Stimulated activated CD8-positive, alpha-beta memory T cell treated with anti-CD3 and anti-CD28 coated beads, Interleukin-2, amount 100 ng/mL, for 1 hour (primary cell): ENCODE data around the gene SHQ1.

Source experiments
- DNase-seq, 2 donors: peaks; one replicate each; pipeline ENCODE4 v3.0.0-alpha.2; 2020; ENCODE audit warnings: low read depth in 2 of 2

Gene SHQ1

DNA sequence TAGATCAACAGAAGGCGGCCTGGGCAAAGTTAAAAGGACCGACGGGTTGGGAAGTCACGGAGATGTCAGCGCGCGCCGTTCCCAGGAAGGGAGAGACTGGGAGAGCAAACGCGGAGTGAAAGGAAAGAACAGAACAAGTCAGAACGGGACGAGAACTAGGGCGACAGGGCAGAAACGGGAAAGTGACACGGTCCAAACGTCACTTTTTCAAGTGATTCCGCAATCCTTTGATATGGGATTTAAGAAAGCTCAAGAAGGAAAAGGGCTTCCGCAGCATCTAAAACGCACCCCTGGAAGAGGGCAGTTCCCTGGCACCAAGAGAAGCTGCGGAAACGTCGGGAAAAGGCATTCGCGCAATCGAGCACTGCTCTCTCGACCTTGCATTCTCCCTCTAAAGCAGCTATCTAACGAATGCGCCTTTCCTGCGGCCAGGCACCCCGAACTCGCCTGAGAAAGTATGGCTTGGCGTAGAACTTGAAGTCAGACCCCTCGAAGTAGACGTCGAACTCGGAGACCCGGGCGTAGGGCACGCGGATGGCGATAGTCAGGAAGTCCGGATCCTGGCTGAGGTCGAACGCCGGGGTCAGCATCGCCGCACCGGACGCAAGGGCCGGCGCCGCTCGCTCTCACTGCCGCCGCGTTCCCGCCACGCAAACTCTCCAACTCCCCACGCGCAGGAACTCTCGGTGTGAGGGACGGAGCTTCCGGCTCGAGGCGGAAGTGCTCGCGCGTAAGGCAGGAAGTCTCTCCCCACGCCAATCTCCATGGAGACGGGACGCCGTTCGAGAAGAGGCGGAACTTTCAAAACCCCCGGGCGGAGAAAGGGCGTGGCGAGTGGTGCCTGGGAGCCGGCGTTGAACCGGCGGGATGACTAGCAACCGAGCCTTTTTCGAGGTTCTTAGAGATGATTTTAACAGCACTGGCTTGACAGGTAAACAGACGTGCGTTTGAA is at the start of gene SHQ1:
TSS of gene SHQ1 (minus strand) at position 695 of the 952 bp plus-strand sequence. CDS start at position 590, 105 bp downstream.
- DNase-seq, result peak; percentile 87 to 89

DNA sequence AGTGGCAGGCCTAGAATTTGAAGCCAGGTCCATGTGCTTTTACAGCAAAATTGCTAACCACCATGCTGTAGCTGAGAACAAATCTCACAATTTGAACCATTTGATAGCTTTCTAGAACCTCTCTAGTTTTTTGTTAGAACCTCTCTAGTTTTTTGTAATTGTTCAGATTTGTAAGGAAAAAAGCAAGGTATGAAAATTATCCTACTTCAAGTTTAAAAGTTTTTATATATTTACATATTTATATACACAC is 49.4 kb upstream of the SHQ1 start:
- no peak for DNase-seq

DNA sequence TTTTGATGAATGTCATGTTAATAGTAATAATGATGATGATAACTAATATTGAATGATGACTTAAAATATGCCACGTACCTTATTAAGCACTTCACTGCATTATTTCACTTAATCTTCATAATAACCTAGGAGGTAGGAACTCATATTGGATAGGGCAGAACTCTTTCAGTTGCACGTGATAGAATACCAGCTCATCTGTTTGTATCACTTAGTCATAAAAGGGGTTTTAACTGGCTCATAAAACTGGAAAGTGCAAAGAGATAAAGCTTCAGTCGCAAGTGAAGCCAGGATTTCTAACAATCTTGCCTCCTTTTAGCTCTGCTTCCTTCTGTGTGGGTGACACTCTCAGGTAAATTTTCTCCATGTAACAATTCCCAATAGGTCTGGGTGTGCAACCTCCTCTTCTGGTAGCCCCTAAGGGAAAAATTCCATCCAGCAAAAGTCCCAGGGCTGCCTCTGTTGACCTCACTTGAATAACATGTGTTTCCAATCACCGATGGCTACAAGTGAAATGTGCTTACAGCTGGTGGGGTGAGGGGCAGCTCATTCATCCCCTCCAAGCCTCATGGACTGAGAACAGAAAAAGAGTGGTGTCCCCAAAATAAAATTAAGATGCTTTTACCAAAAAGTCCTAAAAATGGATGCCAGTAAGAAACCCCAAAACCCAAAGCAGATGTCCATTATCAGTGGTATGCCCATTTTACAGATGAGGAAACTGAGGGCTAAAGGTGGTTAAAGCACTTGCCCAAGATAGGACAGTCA is 48.9 kb upstream of the SHQ1 start:
- no peak for DNase-seq

DNA sequence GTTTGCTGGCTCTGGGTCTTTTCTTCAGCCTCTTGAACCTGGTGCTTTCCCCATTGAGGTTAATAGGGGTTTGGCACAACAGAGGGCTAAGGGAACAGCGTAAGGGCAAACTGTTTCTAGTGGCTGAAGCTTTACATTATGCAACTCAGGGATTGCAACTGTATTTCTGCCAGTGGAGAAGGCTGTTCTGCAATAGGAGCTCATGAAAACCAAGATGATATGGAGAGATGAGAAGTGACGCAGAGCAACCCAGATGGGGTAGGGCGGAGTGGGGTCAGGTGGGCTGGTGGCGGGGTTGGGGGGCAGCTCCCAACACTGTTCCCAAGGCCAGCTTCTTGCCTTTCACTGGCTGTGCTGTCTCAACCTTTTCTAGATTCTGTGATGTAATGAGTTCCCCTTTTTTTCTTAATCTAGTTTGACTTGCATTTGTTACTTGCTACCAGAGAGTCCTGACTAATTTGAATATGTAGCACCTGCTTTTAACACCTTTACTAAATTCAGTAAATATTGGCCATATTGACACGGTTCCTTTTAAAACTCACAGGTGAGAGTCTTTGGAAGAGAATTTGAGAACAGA is 46.8 kb upstream of the SHQ1 start:
- DNase-seq, result no peak

DNA sequence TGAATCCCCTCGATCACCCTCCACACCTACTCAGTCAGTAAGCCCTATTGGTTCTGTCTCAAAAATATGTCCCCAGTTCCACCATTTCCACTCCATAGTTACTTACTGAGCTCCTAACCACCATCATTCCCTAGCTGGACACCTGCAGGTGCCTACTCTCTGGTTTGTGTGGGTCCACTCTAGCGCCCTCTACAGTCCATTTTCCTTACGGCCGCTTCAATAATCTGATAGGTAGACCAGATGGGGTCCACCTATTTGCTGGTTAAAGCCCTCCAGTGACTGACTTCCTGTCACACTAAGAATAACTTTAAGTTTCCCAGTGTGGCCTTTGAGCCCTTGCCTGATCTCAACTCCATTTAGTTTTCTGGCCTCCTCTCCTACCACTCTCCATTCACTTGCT is 44.6 kb upstream of the SHQ1 start:
- DNase-seq, result no peak

DNA sequence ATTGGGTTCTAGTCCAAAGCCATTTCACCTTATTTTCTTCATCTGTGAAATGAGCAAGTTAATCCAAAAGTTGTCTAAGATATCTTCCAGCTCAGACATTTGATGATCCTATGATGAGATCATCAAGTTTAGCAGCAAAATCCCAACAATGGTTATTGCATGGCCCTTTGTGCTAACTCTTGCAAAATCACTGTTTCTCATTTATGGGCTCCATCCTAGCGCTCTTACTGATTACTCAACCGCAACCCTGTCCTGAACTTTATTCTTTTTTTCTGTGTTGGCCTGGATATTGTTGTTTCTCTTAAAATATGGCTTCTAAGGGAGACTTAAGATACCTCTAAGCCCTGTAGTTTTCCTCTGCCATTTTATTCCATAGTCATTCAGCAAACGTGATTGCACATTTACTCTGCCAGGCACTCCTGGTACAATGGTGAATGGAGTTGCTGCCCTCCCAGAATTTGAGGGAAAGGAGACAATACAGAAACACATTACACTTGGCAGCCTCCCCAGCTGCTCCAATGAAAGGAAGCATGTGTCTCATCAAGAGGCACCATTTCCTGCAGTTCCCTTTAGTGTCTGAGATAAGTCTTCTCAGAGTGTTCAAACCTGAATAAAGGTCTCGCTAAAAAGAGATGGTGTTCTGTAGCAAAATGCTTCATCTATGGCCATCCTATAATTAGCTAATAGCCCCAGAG is 44.0 kb upstream of the SHQ1 start:
- no peak for DNase-seq

DNA sequence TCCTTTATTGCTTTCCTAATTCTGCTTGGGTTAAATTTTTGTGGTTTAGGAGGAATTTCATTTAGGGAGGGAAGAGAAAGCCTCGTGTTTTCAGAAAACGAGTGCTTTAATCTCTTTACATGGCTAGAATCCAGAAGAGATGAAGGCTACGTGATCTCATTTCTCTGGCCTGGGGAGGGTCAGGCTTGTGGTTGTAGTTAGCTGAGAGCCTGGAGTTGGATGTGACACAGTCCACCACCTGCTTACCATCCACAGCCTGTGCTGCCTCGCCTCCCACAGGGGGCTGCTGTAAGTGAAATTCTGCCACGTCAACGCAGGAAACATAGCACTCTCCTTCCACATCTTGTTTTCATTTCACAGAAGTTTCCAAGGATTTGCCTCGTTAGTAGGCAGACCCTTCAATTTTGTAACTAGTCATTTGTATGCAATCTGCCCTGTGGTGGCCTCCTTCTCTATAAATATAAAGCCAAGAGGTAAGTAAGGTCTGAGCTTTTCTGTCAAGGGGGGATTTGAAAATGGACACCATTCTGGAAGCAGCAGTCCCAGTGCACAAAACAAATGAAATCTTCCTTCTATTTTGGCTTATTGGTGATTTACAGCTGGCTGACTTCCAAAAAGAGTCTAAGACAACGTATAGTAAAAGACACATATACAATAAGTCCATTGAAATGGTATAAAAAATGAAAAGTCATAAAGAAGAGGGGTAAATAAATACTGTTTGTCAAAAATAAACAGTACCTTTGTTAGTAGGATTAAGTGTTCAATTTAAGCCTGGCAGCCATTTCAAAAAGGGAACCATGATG is 43.0 kb upstream of the SHQ1 start:
- DNase-seq, result no peak

DNA sequence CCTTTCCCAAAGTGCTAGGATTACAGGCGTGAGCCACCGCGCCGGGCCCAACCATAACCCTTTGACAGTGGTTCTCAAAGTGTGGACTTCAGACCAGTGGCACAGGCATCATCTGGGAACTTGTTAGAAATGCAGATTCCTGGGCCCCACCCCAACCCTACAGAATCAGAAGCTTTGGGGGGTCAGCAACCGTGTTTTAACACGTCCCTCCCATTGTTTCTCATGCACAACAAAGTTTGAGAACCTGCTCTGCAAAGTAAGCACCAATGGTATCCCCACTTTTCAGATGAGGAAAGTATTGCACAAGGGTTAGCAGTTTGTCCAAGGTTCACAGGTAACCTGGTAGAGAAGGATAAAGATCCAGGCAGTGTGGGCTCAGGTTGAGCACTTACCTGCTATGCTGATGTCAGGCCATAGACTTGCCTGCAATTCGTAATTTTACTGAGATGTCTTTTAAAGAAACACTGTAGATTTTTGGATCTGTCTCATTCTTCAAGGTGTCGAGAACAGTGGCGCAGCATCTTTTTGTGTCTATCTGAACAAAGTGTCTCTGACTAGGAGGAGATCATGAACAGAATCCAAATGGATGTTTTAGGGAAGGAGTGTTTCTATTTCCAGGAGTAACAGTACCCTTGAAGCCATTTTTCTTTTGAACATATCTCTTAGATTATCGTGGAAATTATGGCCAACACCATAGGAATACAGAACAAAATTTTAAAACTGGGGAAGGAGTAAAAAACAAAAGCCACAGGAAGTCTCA is 42.1 kb upstream of the SHQ1 start:
- DNase-seq, result no peak

DNA sequence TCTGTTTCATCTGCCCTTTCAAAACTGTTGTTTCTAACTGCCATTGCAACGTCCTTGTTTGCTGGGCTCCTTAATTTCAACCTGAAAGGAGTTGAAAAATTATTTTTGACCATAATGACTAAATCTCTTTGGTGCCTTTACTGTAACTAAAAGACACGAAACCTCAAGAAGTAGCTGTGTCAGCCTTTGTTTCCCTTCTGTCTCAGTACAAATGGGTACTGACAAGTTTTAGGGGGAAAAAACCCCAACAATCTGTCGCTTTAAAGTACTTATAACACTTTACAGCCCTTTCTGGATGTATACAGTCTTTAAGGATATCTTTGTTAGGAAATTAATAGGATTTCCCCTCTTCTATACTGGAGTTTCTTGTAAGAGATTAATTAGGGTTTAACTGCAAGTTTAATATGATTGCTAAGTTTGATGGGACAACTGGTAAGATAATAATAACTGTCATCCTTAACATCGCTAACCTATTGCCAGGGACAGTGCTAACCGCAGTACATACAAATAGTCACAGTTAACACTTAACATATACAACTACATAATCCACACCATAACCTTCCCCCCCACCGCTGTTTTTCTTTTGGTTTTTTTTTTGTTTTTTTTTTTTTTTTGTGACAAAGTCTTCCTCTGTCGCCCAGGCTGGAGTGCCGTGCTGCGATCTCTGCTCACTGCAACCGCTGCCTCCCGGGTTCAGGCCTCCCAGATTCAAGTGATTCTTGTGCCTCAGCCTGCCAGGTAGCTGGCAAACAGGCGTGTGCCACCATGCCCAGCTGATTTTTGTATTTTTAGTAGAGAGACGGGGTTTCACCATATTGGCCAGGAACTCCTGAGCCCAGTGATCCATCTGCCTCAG is 41.3 kb upstream of the SHQ1 start:
- DNase-seq, result no peak

DNA sequence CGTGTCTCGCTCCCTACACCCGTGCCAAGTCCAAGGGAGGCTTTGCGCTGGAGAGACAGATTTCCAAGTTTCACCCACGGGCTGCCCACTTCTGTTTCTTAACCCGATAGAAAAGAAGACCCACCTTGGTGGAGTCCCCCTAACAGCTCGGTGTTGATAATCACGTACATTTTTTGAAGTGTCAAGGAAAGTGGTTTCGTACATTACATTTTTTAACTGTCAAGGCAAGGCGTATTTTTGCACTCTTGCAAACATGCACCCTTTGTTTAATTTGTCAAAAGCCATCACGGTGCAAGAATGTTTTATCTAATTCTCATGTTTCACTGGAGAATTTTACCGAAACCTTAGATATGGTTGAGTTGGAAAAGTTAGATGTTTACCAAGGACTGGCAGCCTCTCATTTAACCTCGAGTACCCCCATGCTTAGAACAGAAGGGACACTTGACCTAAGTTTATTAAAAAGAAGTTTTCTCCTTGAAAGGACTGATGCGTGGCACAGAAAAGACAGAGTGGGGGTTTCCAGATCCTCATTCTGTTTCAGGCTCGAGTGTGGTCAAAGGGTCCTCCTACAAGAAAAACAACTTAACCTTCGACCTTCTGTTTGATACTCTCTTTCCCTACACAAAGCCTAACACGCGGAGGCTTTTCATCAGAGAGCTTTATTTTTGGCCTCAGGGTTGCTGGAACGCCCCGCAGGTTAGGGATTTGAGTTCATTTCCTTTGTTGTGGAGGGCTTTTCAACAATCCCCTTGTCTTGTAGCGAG is 40.5 kb upstream of the SHQ1 start:
- no peak for DNase-seq

DNA sequence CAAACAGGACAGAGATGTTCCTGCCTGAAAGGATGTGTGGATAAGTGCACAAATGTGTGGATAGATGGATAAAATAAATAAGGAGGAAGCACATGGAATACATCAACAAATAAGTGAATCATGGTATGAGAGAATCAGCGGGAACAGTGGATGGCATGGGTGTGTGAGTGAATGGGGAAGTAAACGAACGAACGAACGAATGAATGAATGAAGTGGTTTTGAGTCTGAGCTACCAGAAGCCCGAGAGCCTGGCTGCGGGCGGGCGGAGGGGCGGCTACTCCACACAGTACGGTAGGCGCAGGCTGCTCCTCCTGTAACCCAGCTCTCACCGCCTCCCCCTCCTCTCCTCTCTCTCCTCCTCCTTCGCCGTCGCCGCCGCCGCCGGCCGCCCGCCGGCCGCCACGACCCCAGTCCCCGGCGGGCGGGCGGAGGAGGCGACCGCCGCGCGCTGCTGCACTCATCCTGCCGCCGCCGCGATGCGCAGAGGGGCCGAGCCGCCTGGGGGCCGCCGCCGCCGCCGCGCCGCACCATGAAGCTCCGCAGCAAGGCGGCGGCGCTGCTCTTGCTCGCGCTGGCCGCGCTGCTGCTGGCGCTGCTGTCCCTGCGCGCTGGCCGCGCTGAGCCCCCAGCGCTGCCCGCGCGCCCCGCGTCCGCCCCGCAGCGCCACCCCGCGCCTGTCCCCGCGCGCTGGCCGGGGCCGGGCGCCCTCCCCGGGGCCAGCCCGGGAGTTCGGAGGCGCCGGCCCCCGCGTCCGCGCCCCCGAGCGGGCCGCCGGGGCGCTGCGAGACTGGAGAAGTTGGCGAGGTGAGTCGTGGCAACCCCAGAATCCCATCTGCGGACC is 39.7 kb upstream of the SHQ1 start, which contains the start of gene GXYLT2:
TSS of gene GXYLT2 (plus strand) at position 342 of the 841 bp plus-strand sequence. CDS start at position 530, 188 bp downstream.
- DNase-seq, result no peak

DNA sequence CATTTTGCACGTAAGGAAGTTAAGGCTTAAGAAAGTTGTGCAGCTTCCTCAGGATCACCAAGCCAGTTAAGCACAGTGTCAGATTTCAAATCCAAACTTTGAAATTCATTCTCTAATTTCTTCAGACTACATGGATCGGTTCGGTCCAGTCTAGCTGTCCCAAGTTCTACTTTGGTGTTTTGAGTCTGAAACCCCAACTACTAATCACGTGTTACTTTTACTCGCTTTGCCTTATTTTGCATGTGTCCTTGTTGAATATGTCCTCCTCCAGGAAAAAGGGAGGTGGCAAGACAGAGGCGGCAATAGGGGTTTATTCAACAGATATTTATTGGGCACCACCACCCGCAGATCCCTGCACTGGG is 39.1 kb upstream of the SHQ1 start:
- no peak for DNase-seq

DNA sequence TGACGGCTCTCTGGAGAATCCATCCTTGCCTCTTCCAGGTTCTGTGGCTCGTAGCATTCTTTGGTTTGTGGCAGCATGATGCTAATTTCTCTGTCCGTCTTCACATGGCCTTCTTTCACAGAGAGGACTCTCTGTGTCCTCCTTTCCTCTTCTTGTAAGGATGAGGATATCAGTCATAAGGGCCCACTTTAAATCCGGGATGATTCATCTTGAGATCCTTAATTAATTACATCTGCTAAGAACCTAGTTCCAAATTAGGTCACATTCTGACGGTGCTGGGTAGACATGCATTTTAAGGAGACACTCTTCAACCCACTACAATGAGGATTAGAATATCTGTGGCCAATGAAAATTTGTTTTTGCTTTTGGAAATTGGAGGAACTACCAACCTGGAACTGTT is 23.9 kb upstream of the SHQ1 start:
- DNase-seq, result no peak

DNA sequence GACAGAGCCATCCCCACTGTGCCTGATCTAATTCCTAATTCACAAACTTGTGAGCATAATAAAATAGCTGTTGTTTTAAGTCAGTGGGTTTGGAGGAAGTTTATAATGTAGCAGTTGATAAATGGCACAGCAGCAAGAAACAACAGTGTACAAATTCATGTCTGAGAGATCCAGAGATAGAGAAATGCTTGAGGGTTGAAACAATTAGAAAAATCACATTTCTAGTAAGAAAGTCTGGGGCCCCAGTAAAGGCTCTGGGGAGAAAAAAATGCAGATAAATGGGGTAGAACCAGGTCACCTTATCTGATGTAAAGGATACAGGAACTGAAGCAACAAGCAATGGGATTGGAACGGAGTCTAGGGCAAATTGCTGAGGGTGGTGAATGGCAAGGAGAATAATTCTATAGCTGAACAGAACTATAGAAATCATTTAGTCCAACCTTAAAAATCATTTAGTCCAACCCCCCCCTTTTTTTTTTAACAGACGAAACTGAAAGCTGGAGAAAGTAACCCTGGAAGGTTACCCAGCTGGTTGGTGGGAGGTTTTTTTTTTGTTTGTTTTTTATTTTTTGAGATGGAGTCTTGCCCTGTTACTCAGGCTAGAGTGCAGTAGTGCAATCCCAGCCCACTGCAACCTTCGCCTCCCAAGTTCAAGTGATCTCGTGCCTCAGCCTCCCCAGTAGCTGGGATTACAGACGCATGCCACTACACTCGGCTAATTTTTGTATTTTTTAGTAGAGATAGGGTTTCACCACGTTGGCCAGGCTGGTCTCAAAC is 14.3 kb upstream of the SHQ1 start:
- no peak for DNase-seq

DNA sequence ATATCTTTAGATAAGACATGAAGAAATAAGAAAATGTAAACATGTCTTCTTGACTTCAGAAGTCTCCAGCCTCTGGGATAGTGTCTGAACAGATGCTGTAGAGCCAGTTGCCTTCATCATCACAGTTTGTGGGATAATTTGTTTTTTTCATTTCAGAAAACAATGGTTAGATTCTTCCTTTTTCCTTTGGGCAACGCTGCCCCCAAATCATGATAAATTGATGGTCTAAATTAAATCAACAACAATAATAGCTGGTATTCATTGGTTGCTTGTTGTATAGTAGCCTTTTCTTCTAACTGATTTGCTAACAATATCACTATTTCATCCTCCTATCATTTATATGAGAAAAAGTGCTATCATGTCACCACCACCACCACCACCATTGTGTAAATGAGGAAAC is 12.6 kb upstream of the SHQ1 start:
- no peak for DNase-seq

DNA sequence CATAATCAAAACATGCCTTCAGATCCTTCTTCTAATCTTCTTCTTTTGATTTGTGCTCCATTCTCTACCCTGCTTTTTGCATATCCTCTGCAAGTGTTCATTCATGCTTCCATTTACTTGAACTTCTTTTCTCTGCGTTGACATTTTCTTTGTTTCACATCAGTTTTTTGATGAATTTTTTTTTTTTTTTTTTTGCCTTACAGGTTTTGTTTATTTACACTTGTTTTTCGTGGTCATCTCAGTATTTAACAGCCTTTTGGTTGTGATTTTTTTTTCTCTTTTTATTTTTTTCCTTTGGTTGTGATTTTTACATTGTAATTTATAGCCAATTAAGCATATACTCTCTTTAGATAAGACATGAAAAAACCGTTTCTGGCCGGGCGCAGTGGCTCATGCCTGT is 11.8 kb upstream of the SHQ1 start:
- DNase-seq, result no peak

DNA sequence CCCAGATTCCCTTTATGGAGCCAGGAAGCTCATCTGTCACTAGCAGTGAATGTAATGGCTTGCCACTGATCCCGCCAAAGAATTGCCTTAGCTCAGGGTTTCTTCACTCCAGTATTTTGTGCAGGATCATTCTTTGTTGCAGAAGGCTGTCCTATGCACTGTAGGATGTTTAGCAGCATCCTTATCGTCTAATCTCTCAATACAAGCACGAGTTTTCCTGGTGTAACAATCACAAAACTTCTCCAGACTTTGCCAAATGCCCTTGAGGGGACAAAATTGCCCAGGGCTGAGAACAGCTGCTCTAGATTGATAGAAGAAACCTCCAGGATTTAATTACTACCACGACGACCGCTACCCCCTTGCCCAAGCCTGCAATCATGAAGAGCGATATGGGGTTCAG is 6.8 kb upstream of the SHQ1 start:
- no peak for DNase-seq
